Activated effector memory CD4-positive, alpha-beta T cell treated with Interleukin-2 at 50 U/mL for 16 hours (primary cell): ENCODE data around the gene ITGA2B.
"Not testable (repeated sequence)": the region's sequence is repeated elsewhere in the genome, so short reads cannot be mapped to it uniquely, and the experiment has no call there.

Experiments
- DNase-seq: peaks from one replicate; pipeline ENCODE4 v3.0.0-alpha.2; 2020

ITGA2B gene

GRCh38 chr17:44329516-44329915 is 59.9 kb downstream of the ITGA2B start:
- not testable (repeated sequence) for DNase-seq

- DNase-seq = no peak
These were observed 61.6 kb downstream of the ITGA2B start for GRCh38 chr17:44327715-44328449.

GRCh38 chr17:44326861-44327444 is 62.5 kb downstream of the ITGA2B start:
- DNase-seq = peak; percentile 93

GRCh38 chr17:44324571-44325275 is 64.7 kb downstream of the ITGA2B start, which contains the start of gene SLC25A39:
Gene SLC25A39, minus strand, starts transcription at chr17:44324823. Its CDS starts 1,261 bp downstream, at chr17:44323562.
- peak; percentile 96 for DNase-seq

GRCh38 chr17:44324092-44324570 is 65.3 kb downstream of the ITGA2B start:
- no peak for DNase-seq

- DNase-seq = no peak
These were observed 65.9 kb downstream of the ITGA2B start for GRCh38 chr17:44323359-44324091.

- no peak for DNase-seq
These were observed 67.1 kb downstream of the ITGA2B start for GRCh38 chr17:44322236-44322895.
